ENCODE measurements around the gene SMIM14.
"Not testable (repeated sequence)": the region's sequence is repeated elsewhere in the genome, so short reads cannot be mapped to it uniquely, and the experiment has no call there.

The SMIM14 gene

GRCh38 chr4:39591290-39591689 is 47.4 kb downstream of the SMIM14 start:
- DNase-seq = no peak

GRCh38 chr4:39587881-39588280 is 50.8 kb downstream of the SMIM14 start:
- DNase-seq = no peak

GRCh38 chr4:39574946-39575345 is 63.7 kb downstream of the SMIM14 start:
- no peak for DNase-seq

DNA sequence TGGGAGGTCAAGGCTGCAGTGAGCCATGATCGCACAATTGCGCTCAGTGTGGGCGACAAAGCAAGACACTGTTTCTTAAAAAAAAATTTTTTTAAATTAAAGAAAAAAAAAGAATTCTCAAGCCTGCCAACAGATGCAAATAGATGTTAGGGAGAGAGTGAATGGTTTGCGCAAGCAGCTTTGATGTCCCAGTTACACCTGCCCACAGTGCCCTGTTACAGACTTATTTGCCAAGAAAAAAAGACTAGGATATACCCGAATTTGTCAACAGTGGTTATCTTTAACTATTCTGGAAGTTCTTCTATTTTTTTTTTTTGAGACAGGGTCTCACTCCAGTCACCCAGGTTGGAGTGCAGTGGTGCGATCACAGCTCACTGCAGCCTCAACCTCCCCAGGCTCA is 67.2 kb downstream of the SMIM14 start:
- DNase-seq = no peak

DNA sequence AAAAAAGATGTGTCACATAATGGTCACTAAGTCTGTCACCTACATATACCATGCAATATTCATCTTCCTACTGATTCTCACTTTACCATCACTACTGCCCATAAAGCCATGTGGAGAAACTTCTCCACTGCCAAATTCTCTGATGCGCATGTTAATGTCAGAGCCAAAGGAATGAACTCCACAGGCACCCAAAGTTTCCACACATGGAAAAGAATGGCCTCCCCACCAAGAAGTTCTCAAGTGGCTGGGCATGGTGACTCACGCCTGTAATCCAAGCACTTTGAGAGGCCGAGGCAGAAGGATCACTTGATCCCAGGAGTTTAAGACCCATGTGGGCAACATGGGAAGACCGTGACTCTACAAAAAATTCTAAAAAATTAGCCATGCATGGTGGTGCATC is 67.6 kb downstream of the SMIM14 start:
- no peak for DNase-seq

- DNase-seq = no peak
Observed at GRCh38 chr4:39569209-39569608, 69.5 kb downstream of the SMIM14 start.

DNA sequence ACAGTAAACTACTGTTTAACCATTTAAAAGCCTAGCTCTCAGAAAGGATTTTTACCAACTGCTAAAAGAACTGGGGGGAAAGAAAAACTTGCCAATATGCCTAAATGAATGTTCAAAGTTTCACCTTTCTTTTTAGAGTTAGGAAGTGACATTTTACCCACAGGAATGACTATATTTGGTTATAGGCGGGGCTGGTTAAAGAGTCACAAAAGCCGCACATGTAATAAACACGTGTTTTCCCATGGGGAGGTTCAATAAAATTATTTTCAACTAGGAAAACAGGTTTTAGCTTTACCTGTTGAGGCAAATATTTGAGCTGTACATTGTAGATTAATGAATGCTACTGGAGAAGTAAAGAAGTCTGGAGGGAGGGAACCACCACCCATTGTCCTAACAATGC is 69.9 kb downstream of the SMIM14 start:
- no peak for DNase-seq

- DNase-seq = no peak
Observed at GRCh38 chr4:39565878-39566600, 72.6 kb downstream of the SMIM14 start.

DNA sequence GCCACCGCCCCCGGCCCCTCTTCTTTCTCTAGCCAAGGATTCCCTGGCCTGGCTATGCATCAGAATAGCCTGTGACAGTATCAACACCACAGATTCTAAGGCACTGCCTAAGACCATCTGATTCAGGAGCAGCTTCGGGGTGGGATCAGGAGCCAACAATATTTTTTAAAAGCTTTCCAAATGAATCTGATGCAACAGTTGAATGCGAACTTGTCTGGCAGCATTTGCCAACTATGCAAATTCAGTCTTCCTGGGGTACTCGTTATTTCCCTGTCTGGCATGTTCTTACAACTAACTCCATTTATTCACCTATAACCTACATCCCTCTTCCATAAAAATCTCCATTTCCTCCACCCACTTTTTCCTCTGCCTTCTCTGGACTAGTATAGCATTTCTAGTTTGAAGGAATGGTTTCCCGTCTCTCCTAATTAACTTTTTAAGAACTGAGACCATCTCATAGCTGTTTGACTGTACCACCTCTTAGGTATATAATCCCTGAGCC is 75.3 kb downstream of the SMIM14 start:
- no peak for DNase-seq

DNA sequence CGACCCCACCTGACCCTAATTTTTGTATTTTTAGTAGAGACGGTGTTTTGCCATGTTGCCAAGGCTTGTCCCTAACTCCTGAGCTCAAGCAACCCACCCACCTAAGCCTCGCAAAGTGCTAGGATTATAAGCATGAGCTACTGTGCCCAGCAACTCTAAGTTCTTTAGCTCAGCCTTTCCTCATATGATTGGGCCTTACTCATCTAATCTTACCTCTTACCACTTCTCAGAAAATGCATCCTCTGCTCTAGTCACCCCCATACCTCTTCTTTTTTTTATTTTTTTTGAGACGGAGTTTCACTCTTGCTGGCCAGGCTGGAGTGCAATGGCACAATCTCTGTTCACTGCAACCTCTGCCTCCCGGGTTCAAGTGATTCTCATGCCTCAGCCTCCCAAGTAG is 75.9 kb downstream of the SMIM14 start:
- DNase-seq = no peak

GRCh38 chr4:39559626-39560025 is 79.0 kb downstream of the SMIM14 start:
- no peak for DNase-seq

- DNase-seq = no peak
Observed at GRCh38 chr4:39555472-39555871, 83.2 kb downstream of the SMIM14 start.

- DNase-seq = no peak
Observed at GRCh38 chr4:39548425-39549067, 90.1 kb downstream of the SMIM14 start.

- DNase-seq = no peak
Observed at GRCh38 chr4:39544580-39545315, 93.9 kb downstream of the SMIM14 start.

GRCh38 chr4:39544080-39544479 is 94.6 kb downstream of the SMIM14 start:
- not testable (repeated sequence) for DNase-seq

GRCh38 chr4:39543034-39543433 is 95.6 kb downstream of the SMIM14 start:
- DNase-seq = no peak

GRCh38 chr4:39542611-39543012 is 96.1 kb downstream of the SMIM14 start:
- no peak for DNase-seq

DNA sequence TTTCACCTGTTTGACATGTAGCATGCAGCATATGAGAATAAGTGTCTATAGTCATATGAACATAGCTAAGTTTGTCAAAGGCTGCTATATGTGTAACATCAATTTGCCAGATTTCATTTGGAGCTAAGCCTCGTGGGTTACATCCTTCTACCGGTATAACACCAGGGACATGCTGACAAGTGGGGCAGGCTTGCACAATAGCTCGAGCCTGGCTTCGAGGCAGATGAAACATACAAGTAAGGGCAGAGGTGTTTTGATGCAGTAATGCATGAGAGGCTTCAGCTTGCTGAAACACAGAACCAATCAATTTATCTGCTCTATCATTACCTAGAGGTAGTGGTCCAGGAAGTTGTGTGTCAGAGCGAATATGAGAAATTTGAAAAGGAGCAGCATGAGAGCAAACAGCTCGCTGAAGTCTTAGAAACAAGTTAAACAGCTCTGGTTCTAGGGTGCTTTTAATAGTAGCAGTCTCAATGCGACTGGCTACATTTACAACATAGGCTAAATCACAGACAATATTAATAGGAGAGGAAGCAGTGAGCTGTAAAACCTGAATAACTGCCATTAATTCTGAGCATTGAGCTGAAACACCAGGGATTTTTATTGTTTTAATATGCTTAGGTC is 96.6 kb downstream of the SMIM14 start:
- no peak for DNase-seq

DNA sequence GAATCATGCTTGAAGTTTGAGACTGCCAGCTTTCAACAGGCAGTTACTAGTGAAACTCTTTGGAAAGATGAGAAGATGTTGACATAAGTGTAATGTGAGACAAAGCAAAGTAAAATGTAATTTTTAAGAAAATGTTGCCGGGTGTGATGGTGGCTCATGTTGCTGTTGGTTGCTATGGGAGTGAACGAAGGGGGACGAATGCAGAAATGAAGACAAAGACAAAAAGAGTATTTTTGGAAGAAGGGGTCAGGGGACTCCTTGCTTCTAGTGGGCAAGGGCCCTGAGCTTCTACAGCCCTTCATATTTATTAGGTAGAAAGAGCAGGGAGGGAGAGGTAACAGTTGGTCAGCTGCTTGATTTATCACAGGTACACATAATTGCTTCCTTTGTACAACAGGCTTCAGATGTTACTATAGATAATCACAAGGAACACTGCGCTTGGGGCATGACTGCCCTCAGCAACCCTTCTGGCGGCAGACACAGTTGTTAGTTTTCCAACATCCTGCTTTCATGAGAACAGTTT is 99.5 kb downstream of the SMIM14 start:
- DNase-seq = no peak

- no peak for DNase-seq
Observed at GRCh38 chr4:39533541-39533940, 105.1 kb downstream of the SMIM14 start.

DNA sequence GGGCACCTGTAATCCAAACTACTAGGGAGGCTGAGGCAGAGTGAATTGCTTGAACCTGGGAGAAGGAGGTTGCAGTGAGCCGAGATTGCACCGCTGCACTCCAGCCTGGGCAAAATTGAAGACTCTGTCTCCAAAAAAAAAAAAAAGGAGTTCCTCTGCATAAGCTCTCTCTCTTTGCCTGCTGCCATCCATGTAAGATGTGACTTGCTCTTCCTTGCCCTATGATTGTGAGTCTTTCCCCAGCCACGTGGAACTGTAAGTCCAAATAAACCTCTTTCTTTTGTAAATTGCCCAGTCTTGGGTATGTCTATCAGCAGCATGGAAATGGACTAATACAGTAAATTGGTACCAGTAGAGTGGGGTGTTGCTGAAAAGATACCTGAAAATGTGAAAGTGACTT is 106.4 kb downstream of the SMIM14 start:
- DNase-seq = not testable (repeated sequence)

GRCh38 chr4:39530682-39531081 is 108.0 kb downstream of the SMIM14 start:
- no peak for DNase-seq

GRCh38 chr4:39529534-39529933 is 109.1 kb downstream of the SMIM14 start:
- no peak for DNase-seq
